Choroid plexus epithelial cell (primary cell): ENCODE measurements around the gene ZPR1.

ENCODE experiments used
- DNase-seq: peaks from one replicate; pipeline ENCODE4 v3.0.0-alpha.2; 2010; ENCODE audit warnings: low read depth
- H3K4me3 ChIP-seq: 2 replicates; pipeline ENCODE4 v1.5.1; 2011; ENCODE audit warnings: low read depth, mild to moderate bottlenecking, control low read depth, low read length, moderate library complexity
- TF ChIP-seq, protein P1 (sequence below): conservative IDR thresholded peaks from 2 replicates; pipeline ENCODE4 v1.5.1; 2011; ENCODE audit warnings: low read depth, mild to moderate bottlenecking, control low read depth, inconsistent platforms, low read length, moderate library complexity

The ZPR1 gene

DNA sequence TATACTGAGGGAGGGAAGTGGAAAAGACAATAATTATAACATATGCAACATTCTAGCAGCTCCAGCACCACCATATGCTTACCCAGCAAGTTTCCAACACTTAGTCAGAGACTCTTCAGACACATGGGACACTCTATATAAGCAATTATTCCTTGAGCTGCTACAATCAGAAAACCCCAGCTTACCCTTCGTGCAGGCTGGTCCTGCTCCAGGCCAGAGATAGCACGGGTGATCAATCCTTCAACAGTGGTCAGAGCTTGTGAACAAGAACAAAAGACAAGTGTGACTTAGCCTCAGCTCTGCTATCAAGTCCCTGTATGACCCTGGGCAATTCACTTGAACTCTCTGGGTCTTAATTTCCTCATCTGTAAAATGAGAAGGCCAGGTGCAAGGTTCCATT, 1.5 kb downstream of the ZPR1 start:
- no peak for DNase-seq
- no peak overlapping the region for H3K4me3 ChIP-seq
- TF ChIP-seq, protein P1, sequence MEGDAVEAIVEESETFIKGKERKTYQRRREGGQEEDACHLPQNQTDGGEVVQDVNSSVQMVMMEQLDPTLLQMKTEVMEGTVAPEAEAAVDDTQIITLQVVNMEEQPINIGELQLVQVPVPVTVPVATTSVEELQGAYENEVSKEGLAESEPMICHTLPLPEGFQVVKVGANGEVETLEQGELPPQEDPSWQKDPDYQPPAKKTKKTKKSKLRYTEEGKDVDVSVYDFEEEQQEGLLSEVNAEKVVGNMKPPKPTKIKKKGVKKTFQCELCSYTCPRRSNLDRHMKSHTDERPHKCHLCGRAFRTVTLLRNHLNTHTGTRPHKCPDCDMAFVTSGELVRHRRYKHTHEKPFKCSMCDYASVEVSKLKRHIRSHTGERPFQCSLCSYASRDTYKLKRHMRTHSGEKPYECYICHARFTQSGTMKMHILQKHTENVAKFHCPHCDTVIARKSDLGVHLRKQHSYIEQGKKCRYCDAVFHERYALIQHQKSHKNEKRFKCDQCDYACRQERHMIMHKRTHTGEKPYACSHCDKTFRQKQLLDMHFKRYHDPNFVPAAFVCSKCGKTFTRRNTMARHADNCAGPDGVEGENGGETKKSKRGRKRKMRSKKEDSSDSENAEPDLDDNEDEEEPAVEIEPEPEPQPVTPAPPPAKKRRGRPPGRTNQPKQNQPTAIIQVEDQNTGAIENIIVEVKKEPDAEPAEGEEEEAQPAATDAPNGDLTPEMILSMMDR = no peak

DNA sequence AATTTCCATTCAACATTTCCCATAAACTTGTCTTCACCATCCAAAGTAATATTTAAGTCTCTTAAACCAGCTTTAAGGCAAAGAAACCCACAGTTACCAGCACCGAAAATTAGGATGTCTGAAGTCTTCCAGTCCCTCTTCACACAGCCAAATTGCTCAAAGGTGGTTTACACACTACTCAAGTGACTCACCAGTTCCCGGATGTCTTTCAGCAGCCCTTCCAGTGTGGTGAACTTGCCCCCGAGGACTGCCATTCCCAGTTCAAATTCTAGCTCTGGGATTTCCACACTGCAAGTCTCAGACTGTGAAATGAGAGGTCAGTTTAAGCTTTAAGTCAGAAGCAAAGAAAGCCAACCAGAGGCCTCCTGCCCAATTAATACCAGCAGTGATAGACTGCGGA, 5.1 kb downstream of the ZPR1 start:
- peak; percentile 46 for DNase-seq
- TF ChIP-seq, protein P1 = no peak
- no peak overlapping the region for H3K4me3 ChIP-seq

DNA sequence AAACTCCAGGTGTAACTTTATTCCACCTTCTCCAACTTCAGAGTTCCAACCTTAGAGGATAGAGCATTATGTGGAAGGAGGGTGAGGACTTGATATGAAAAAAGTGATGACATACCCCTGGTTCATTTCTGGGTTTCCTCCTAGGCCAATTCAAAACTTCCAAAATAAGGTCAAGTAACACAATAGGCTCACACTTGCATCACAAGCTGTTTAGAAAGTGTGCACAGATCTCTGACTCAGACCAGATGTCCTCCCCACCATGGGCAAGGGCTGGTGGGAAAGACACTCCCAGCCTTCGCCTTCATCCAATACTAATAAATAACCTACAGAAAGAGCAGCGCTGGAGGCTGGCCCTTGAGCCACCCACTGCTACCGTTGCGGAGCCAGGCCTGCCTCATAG, 9.3 kb downstream of the ZPR1 start:
- DNase-seq = no peak
- H3K4me3 ChIP-seq = no peak overlapping the region
- TF ChIP-seq, protein P1 = no peak

DNA sequence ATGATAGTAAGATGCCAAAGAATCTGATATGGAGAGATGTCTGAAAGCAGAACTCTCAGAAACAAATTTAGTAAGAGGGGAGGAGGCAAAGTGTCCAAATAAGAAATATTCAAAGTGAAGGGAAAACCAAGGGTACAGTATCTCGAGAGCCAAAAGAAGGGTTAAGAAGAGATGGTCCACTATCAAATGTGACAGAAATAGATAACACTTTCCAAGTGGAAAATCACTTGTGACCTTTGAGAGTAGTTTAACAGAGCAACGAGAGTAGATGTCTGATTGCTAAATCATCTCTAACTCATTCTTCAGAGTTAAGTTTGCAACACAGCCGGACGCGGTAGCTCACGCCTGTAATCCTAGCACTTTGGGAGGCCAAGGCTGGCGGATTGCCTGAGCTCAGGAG, 10.8 kb downstream of the ZPR1 start:
- TF ChIP-seq, protein P1 = no peak
- no peak for DNase-seq
- H3K4me3 ChIP-seq = no peak overlapping the region

DNA sequence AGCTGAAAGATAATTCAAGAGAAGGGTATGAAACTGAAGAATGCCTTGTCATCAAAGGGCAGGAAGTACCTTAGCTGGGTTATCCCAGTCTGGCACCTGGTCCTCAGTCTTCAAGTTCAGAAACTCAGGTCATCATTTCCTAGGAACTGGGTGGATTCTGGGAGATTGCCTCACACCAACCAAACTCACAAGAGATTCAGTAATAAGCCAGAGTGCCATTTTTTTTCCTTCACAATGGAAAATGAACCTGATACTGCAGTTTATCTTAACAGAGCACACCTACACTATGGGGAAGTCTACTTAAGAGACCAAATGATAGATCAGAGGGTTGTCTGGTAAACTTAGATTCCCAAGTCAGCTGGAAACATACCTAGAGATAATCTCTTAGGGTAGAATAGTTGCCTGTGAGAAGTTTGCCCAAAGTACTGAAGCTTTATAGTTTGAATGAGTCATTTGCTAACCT, 11.3 kb downstream of the ZPR1 start:
- DNase-seq = no peak
- H3K4me3 ChIP-seq = no peak overlapping the region
- TF ChIP-seq, protein P1 = no peak

DNA sequence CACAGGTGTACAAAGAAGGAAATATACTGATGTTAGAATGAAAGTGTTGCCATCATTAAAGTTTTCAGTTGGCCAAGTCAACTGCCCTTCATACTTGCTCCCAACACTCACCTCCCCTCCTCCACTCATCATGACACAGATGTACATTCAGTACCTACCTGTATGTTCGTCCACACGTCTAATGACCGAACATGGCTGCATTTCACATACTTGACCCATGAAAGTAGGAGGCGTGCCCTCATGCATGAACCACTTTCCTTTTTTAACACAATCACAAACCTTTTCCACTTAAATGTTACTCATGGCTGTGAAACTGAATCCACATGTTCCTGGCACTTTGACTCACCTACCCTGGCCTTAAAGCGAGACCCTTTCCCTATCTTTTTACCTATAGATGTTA, 11.8 kb downstream of the ZPR1 start:
- DNase-seq = no peak
- H3K4me3 ChIP-seq = no peak overlapping the region
- TF ChIP-seq, protein P1 = no peak

DNA sequence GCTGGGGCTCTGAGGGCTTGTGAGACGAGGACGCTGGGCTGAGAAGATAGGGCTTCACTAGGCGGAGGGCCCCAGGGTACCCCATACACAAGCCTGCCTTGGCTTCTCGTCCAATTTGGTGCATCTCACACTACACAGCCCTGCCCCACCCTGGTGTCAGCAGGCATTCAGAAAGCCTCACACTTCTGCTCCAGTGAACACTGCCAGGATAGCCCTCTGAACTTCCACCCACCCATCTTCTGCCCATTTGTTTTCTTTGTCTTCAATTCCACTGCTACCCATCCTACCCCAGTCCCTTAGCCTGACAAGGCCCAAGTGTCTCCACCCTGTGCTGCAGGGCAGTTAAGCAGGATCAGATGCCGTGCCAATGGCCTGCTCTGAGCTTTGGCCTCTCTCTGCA, 13.2 kb downstream of the ZPR1 start:
- TF ChIP-seq, protein P1 = no peak
- DNase-seq = no peak
- H3K4me3 ChIP-seq = no peak overlapping the region
